H9 (cell line): ENCODE measurements around the gene ESPNL. TPM values are rescaled to one million over a fixed set of nuclear protein-coding genes. Genes with fewer than 3 reads are reported as not detected.

ENCODE experiments used
- DNase-seq: peaks from one replicate; pipeline ENCODE4 v3.0.0-alpha.2; 2017
- H2AFZ ChIP-seq: one replicate; pipeline ENCODE4 v1.6.1; 2013; ENCODE audit warnings: mild to moderate bottlenecking, low read length, control low read depth, moderate library complexity
- H2AK5ac ChIP-seq: 2 replicates; pipeline ENCODE4 v1.6.1; 2013; ENCODE audit warnings: low read length, control low read depth, mixed read lengths; ENCODE audit not compliant: insufficient read length
- H2BK120ac ChIP-seq: one replicate; pipeline ENCODE4 v1.6.1; 2013; ENCODE audit warnings: low read depth, mild to moderate bottlenecking, low read length, control low read depth, inconsistent platforms; ENCODE audit not compliant: poor library complexity, severe bottlenecking
- H2BK12ac ChIP-seq: 2 replicates; pipeline ENCODE4 v1.6.1; 2013; ENCODE audit warnings: low read length, control low read depth, mixed read lengths, low read depth; ENCODE audit not compliant: insufficient read length
- H2BK15ac ChIP-seq: 2 replicates; pipeline ENCODE4 v1.6.1; 2013; ENCODE audit warnings: low read depth, low read length, control low read depth
- H2BK20ac ChIP-seq: one replicate; pipeline ENCODE4 v1.6.1; 2013; ENCODE audit warnings: low read depth, mild to moderate bottlenecking, low read length, control low read depth, inconsistent platforms; ENCODE audit not compliant: poor library complexity, severe bottlenecking
- H2BK5ac ChIP-seq: 2 replicates; pipeline ENCODE4 v1.6.1; 2013; ENCODE audit warnings: low read length, control low read depth, mixed read lengths; ENCODE audit not compliant: insufficient read length
- H3K14ac ChIP-seq: 2 replicates; pipeline ENCODE4 v1.6.1; 2013; ENCODE audit warnings: low read length, control low read depth; ENCODE audit not compliant: insufficient read depth
- H3K18ac ChIP-seq: 2 replicates; pipeline ENCODE4 v1.6.1; 2013; ENCODE audit warnings: low read depth, mild to moderate bottlenecking, mixed read lengths, low read length, control low read depth; ENCODE audit not compliant: insufficient read length
- H3K23ac ChIP-seq: 2 replicates; pipeline ENCODE4 v1.6.1; 2013; ENCODE audit warnings: low read length, control low read depth, mixed read lengths, low read depth; ENCODE audit not compliant: insufficient read length
- H3K23me2 ChIP-seq: 2 replicates; pipeline ENCODE4 v1.6.1; 2013; ENCODE audit warnings: low read depth, mild to moderate bottlenecking, mixed read lengths, low read length, control low read depth; ENCODE audit not compliant: insufficient read length, poor library complexity, severe bottlenecking
- H3K27ac ChIP-seq: 2 replicates; pipeline ENCODE4 v1.5.1; 2013; ENCODE audit warnings: low read length, control low read depth, mixed read lengths, low read depth; ENCODE audit not compliant: insufficient read length
- H3K27me3 ChIP-seq: 2 replicates; pipeline ENCODE4 v1.6.1; 2013; ENCODE audit warnings: low read length, control low read depth, inconsistent platforms; ENCODE audit not compliant: insufficient read depth
- H3K4ac ChIP-seq: 2 replicates; pipeline ENCODE4 v1.6.1; 2013; ENCODE audit warnings: low read depth, mild to moderate bottlenecking, control low read depth, inconsistent platforms, low read length, moderate library complexity
- H3K4me1 ChIP-seq: 2 replicates; pipeline ENCODE4 v1.6.1; 2013; ENCODE audit warnings: low read length, control low read depth, inconsistent platforms; ENCODE audit not compliant: insufficient read depth
- H3K4me2 ChIP-seq: 2 replicates; pipeline ENCODE4 v1.6.1; 2013; ENCODE audit warnings: low read length, control low read depth, mixed read lengths; ENCODE audit not compliant: insufficient read length, insufficient read depth
- H3K56ac ChIP-seq: 2 replicates; pipeline ENCODE4 v1.6.1; 2013; ENCODE audit warnings: low read depth, mild to moderate bottlenecking, mixed read lengths, low read length, control low read depth; ENCODE audit not compliant: insufficient read length
- H3K79me1 ChIP-seq: 2 replicates; pipeline ENCODE4 v1.6.1; 2013; ENCODE audit warnings: low read depth, mild to moderate bottlenecking, moderate library complexity, low read length, control low read depth, inconsistent platforms; ENCODE audit not compliant: insufficient read depth, poor library complexity, severe bottlenecking
- H3K79me2 ChIP-seq: 2 replicates; pipeline ENCODE4 v1.6.1; 2013; ENCODE audit warnings: low read length, control low read depth, inconsistent platforms; ENCODE audit not compliant: insufficient read depth
- H3K9ac ChIP-seq: 2 replicates; pipeline ENCODE4 v1.6.1; 2013; ENCODE audit warnings: low read length, control low read depth, mixed read lengths; ENCODE audit not compliant: insufficient read length; ENCODE audit errors: extremely low read depth
- H3K9me3 ChIP-seq: one replicate; pipeline ENCODE4 v1.6.1; 2013; ENCODE audit warnings: low read depth, low read length, inconsistent platforms; ENCODE audit not compliant: control insufficient read depth
- H3T11ph ChIP-seq: one replicate; pipeline ENCODE4 v1.6.1; 2013; ENCODE audit warnings: mild to moderate bottlenecking, low read length, control low read depth, inconsistent platforms
- H4K20me1 ChIP-seq: one replicate; pipeline ENCODE4 v1.6.1; 2013; ENCODE audit not compliant: control insufficient read depth, insufficient read length, insufficient read depth
- H4K5ac ChIP-seq: 2 replicates; pipeline ENCODE4 v1.6.1; 2013; ENCODE audit warnings: low read depth, mild to moderate bottlenecking, mixed read lengths, low read length, control low read depth; ENCODE audit not compliant: insufficient read length
- H4K8ac ChIP-seq: replicated peaks from 2 replicates; pipeline ENCODE4 v1.6.1; 2013; ENCODE audit warnings: low read length, control low read depth, mixed read lengths, low read depth; ENCODE audit not compliant: insufficient read length
- H4K91ac ChIP-seq: 2 replicates; pipeline ENCODE4 v1.6.1; 2013; ENCODE audit warnings: low read depth, mild to moderate bottlenecking, moderate library complexity, mixed read lengths, low read length, control low read depth; ENCODE audit not compliant: insufficient read length
- H3K27ac Mint-ChIP-seq, 3 experiments: 2 replicates in 2 of 3; 3 replicates in 1 of 3; pipeline ENCODE4 v1.8.0; 2020 to 2021; ENCODE audit warnings: mixed read lengths in 3 of 3, mild to moderate bottlenecking in 1 of 3, moderate library complexity in 1 of 3
- H3K27me3 Mint-ChIP-seq: 2 replicates; pipeline ENCODE4 v1.8.0; 2021; ENCODE audit warnings: low read depth, mild to moderate bottlenecking, moderate library complexity, mixed read lengths
- H3K36me3 Mint-ChIP-seq, 3 experiments: 2 replicates in 2 of 3; 3 replicates in 1 of 3; pipeline ENCODE4 v1.8.0; 2020 to 2021; ENCODE audit warnings: low read depth in 3 of 3, mixed read lengths in 3 of 3; ENCODE audit not compliant: insufficient read depth in 1 of 3
- H3K4me1 Mint-ChIP-seq, 2 experiments: 2 replicates each; pipeline ENCODE4 v1.8.0; 2020; ENCODE audit warnings: mixed read lengths in 2 of 2
- H3K4me3 Mint-ChIP-seq, 2 experiments: 2 replicates in 1 of 2; 3 replicates in 1 of 2; pipeline ENCODE4 v1.8.0; 2020 to 2021; ENCODE audit warnings: mild to moderate bottlenecking in 2 of 2, mixed read lengths in 2 of 2, moderate library complexity in 1 of 2
- H3K9me3 Mint-ChIP-seq, 2 experiments: 2 replicates in 1 of 2; 3 replicates in 1 of 2; pipeline ENCODE4 v1.8.0; 2020; ENCODE audit warnings: mild to moderate bottlenecking in 2 of 2, mixed read lengths in 2 of 2, moderate library complexity in 1 of 2
- CTCF ChIP-seq: fragments of 200-600 bp; sonication (generic); conservative IDR thresholded peaks from 3 replicates; pipeline ENCODE4 v1.8.0; 2021; ENCODE audit warnings: antibody characterized with exemption, mild to moderate bottlenecking
- WGBS: extraction: QIAGEN DNeasy Blood & Tissue Kit; methylation state at CpG from one replicate; pipeline ENCODE4 v1.1.7; 2013; ENCODE audit warnings: missing lambda C conversion rate, low lambda C conversion rate, mixed read lengths; ENCODE audit not compliant: insufficient read length; ENCODE audit errors: extremely low coverage; 5-methylcytosine and 5-hydroxymethylcytosine counted together
- total RNA-seq: library from RNA; stranded (reverse); gene quantifications from 2 replicates; pipeline ENCODE4 v1.2.1, GENCODE V29; 2021

ESPNL gene
- total RNA-seq, 1 experiment from 2014 or later = 0.17 TPM

GRCh38 chr2:238083919-238084318 is 16.2 kb upstream of the ESPNL start:
- Histone ChIP-seq H4K5ac (no peak overlapping the region), H2BK20ac (no peak overlapping the region), H3T11ph (no peak overlapping the region), H2BK5ac (no peak overlapping the region), H3K14ac (no peak overlapping the region), H3K9me3 (no peaks in the 10 kb centered on the region), H2BK12ac (no peak overlapping the region), H2AK5ac (no peak overlapping the region), H4K8ac (no peak overlapping the region), H3K4ac (no peak overlapping the region), H3K79me1 (peaks cover 2% of the 10 kb centered on the region), H3K27me3 (no peaks in the 10 kb centered on the region), H4K20me1 (no peaks in the 10 kb centered on the region), H2BK15ac (no peak overlapping the region), H3K18ac (no peak overlapping the region), H3K23me2 (no peaks in the 10 kb centered on the region), H2AFZ (no peak overlapping the region), H3K23ac (no peak overlapping the region), H3K56ac (no peak overlapping the region), H3K27ac (no peak overlapping the region), H3K4me2 (no peak overlapping the region), H3K9ac (no peak overlapping the region), H2BK120ac (no peak overlapping the region), H3K79me2 (no peaks in the 10 kb centered on the region), H3K4me1 (no peaks in the 10 kb centered on the region; the same call in 1 of the 2 replicates), H4K91ac (no peak overlapping the region)
- no peak overlapping the region for H3K4me3 Mint-ChIP-seq
- H3K36me3 Mint-ChIP-seq = peaks cover 68 to 84% (median 75%) of the 10 kb centered on the region in 3 experiments
- no peak for TF ChIP-seq CTCF
- peaks cover 22 to 23% of the 10 kb centered on the region in 2 experiments for H3K4me1 Mint-ChIP-seq
- WGBS = no CpG with 5 or more reads among the region's 5 CpGs
- H3K9me3 Mint-ChIP-seq = peaks cover 0 to 5% of the 10 kb centered on the region in 2 experiments; a peak in 1 of 5 replicates
- H3K27ac Mint-ChIP-seq = no peak overlapping the region
- no peaks in the 10 kb centered on the region for H3K27me3 Mint-ChIP-seq
- no peak for DNase-seq
